Caco-2 (cell line): ENCODE measurements around the gene MINDY1. TPM values are rescaled to one million over a fixed set of nuclear protein-coding genes. Genes with fewer than 3 reads are reported as not detected.

Source experiments
- BruUV-seq: library from RNA; stranded (reverse); fragments of 400-500 nt; replicated peaks from 2 replicates; lab custom pipeline; 2021; lab: Mats Ljungman, UMichigan
- CTCF ChIA-PET: fragments of 300-600 bp; sonication (Branson Sonifier 250); formaldehyde crosslinking; loops from one replicate; lab custom pipeline; 2022; ENCODE audit warnings: antibody characterized with exemption; lab: Charles Lee
- POLR2A ChIA-PET: fragments of 300-600 bp; sonication (Branson Sonifier 250); formaldehyde crosslinking; loops from one replicate; lab custom pipeline; 2022; ENCODE audit warnings: antibody characterized with exemption; lab: Charles Lee
- DNase-seq, 2 experiments: peaks; one replicate each; pipeline versions ENCODE4 v3.0.0 to v3.0.0-alpha.2; 2020 to 2022
- H3K27me3 ChIP-seq: replicated peaks from 2 replicates; pipeline ENCODE4 v1.6.0; 2011; ENCODE audit warnings: low read length; ENCODE audit not compliant: control insufficient read depth, insufficient read depth
- H3K36me3 ChIP-seq: 2 replicates; pipeline ENCODE4 v1.5.1; 2011; ENCODE audit warnings: low read length; ENCODE audit not compliant: control insufficient read depth, insufficient read depth
- H3K4me1 ChIP-seq: fragments of 250-450 bp; sonication (Bioruptor Pico); 2 replicates; pipeline ENCODE4 v1.5.1; 2020; ENCODE audit warnings: mild to moderate bottlenecking
- H3K4me3 ChIP-seq: 2 replicates; pipeline ENCODE4 v1.5.1; 2011; ENCODE audit warnings: low read depth, mild to moderate bottlenecking, control low read depth, low read length
- H3K9me3 ChIP-seq: fragments of 250-450 bp; sonication (Bioruptor Pico); 2 replicates; pipeline ENCODE4 v1.5.1; 2020; ENCODE audit warnings: mild to moderate bottlenecking, moderate library complexity
- H3K27ac Mint-ChIP-seq: one replicate; pipeline ENCODE4 v1.8.0; 2022; ENCODE audit warnings: mixed read lengths; ENCODE audit not compliant: unreplicated experiment
- H3K27me3 Mint-ChIP-seq: one replicate; pipeline ENCODE4 v1.8.0; 2022; ENCODE audit warnings: mixed read lengths; ENCODE audit not compliant: insufficient read depth, unreplicated experiment
- H3K36me3 Mint-ChIP-seq: one replicate; pipeline ENCODE4 v1.8.0; 2022; ENCODE audit warnings: mild to moderate bottlenecking, mixed read lengths; ENCODE audit not compliant: insufficient read depth, unreplicated experiment
- H3K4me1 Mint-ChIP-seq: one replicate; pipeline ENCODE4 v1.8.0; 2022; ENCODE audit warnings: low read depth, mixed read lengths; ENCODE audit not compliant: unreplicated experiment
- H3K4me3 Mint-ChIP-seq: one replicate; pipeline ENCODE4 v1.8.0; 2022; ENCODE audit warnings: mild to moderate bottlenecking, moderate library complexity, mixed read lengths; ENCODE audit not compliant: unreplicated experiment
- H3K9me3 Mint-ChIP-seq: one replicate; pipeline ENCODE4 v1.8.0; 2022; ENCODE audit warnings: mixed read lengths; ENCODE audit not compliant: unreplicated experiment
- CTCF ChIP-seq, 2 experiments: fragments of 200-600 bp in 1 of 2; IDR thresholded peaks; 1 replicate in 1 of 2; 2 replicates in 1 of 2; pipeline versions ENCODE4 v1.5.1 to v1.8.0; 2011 to 2022; ENCODE audit warnings: antibody characterized with exemption in 1 of 2, control low read depth in 1 of 2, inconsistent platforms in 1 of 2, low read depth in 1 of 2, low read length in 1 of 2, mild to moderate bottlenecking in 1 of 2, moderate library complexity in 1 of 2; ENCODE audit not compliant: insufficient read depth in 1 of 2, severe bottlenecking in 1 of 2, unreplicated experiment in 1 of 2
- intact Hi-C: fragments of 100-400 bp; cut with micrococcal nuclease; formaldehyde crosslinking; loops from one replicate; pipeline ENCODE4 v1.10.0; 2022; ENCODE audit not compliant: unreplicated experiment
- total RNA-seq: library from RNA; stranded (reverse); gene quantifications from 2 replicates; pipeline ENCODE4 v1.2.3, GENCODE V29; 2022

MINDY1 gene
- total RNA-seq, 1 experiment from 2014 or later, result 15.6 TPM

GRCh38 chr1:151003180-151003579 lies 3.5 kb downstream of the MINDY1 start:
- Histone ChIP-seq H3K4me1 (peaks cover 21% of the 10 kb centered on the region), H3K27me3 (no peaks in the 10 kb centered on the region), H3K4me3 (no peak overlapping the region), H3K9me3 (no peaks in the 10 kb centered on the region), H3K36me3 (no peaks in the 10 kb centered on the region; the same call in 1 of the 2 replicates)
- Mint-ChIP-seq H3K27me3 (no peaks in the 10 kb centered on the region), H3K36me3 (peaks cover 11% of the 10 kb centered on the region), H3K4me1 (peaks cover 32% of the 10 kb centered on the region), H3K4me3 (no peak overlapping the region), H3K27ac (peak overlapping the region; percentile 75), H3K9me3 (no peaks in the 10 kb centered on the region)
- TF ChIP-seq CTCF (IDR thresholded peaks at IDR 0.05; ENCODE audit: insufficient read depth in 1 of 2, low read depth in 1 of 2, low read length in 1 of 2, severe bottlenecking in 1 of 2, unreplicated experiment in 1 of 2), result no peak
- ChIA-PET CTCF (interaction anchor here (1.0 kb wide), 1 partner anchor 10 kb away, joined by 3 read pairs; no protein-coding TSS in a partner anchor), POLR2A (interaction anchor here (1.7 kb wide), 1 partner anchor 22 kb away, joined by 6 read pairs; the partner anchor contains the start of gene ANXA9)
- no TSS peak for BruUV-seq
- intact Hi-C loops, result loop anchor here (10.0 kb wide), 1 partner anchor 438 kb away; no protein-coding TSS in a partner anchor
- DNase-seq, result no peak

GRCh38 chr1:151002611-151003010 lies 4.1 kb downstream of the MINDY1 start:
- Mint-ChIP-seq H3K4me1 (peaks cover 28% of the 10 kb centered on the region), H3K27me3 (no peaks in the 10 kb centered on the region), H3K4me3 (peak overlapping the region; percentile 35), H3K36me3 (peaks cover 11% of the 10 kb centered on the region), H3K27ac (peak overlapping the region; percentile 75), H3K9me3 (no peaks in the 10 kb centered on the region)
- no peaks in the 10 kb centered on the region for H3K27me3 ChIP-seq
- H3K9me3 ChIP-seq, result no peaks in the 10 kb centered on the region
- H3K4me1 ChIP-seq, result peaks cover 17% of the 10 kb centered on the region
- ChIA-PET CTCF (interaction anchor here (1.0 kb wide), 1 partner anchor 10 kb away, joined by 3 read pairs; no protein-coding TSS in a partner anchor), POLR2A (interaction anchor here (1.7 kb wide), 1 partner anchor 21 kb away, joined by 6 read pairs; the partner anchor contains the start of gene ANXA9)
- TF ChIP-seq CTCF (IDR thresholded peaks at IDR 0.05; ENCODE audit: insufficient read depth in 1 of 2, low read depth in 1 of 2, low read length in 1 of 2, severe bottlenecking in 1 of 2, unreplicated experiment in 1 of 2), result no peak
- intact Hi-C loops, result loop anchor here (10.0 kb wide), 1 partner anchor 438 kb away; no protein-coding TSS in a partner anchor
- no peak overlapping the region for H3K4me3 ChIP-seq
- H3K36me3 ChIP-seq, result no peaks in the 10 kb centered on the region; the same call in 1 of the 2 replicates
- no TSS peak for BruUV-seq
- no peak for DNase-seq

- intact Hi-C loops, result loop anchor here (10.0 kb wide), 1 partner anchor 437 kb away; no protein-coding TSS in a partner anchor
- no peak overlapping the region for H3K27ac Mint-ChIP-seq
- no peaks in the 10 kb centered on the region for H3K27me3 ChIP-seq
- H3K36me3 ChIP-seq, result peaks cover 2% of the 10 kb centered on the region
- H3K27me3 Mint-ChIP-seq, result no peaks in the 10 kb centered on the region
- no peak overlapping the region for H3K4me3 Mint-ChIP-seq
- TF ChIP-seq CTCF (IDR thresholded peaks at IDR 0.05; ENCODE audit: insufficient read depth in 1 of 2, low read depth in 1 of 2, low read length in 1 of 2, severe bottlenecking in 1 of 2, unreplicated experiment in 1 of 2), result no peak
- no peak overlapping the region for H3K4me3 ChIP-seq
- ChIA-PET POLR2A (interaction anchor here (1.7 kb wide), 1 partner anchor 21 kb away, joined by 6 read pairs; the partner anchor contains the start of gene ANXA9), CTCF (interaction anchor here (1.0 kb wide), 1 partner anchor 11 kb away, joined by 3 read pairs; no protein-coding TSS in a partner anchor)
- no peaks in the 10 kb centered on the region for H3K9me3 ChIP-seq
- H3K4me1 Mint-ChIP-seq, result peaks cover 22% of the 10 kb centered on the region
- H3K36me3 Mint-ChIP-seq, result peaks cover 11% of the 10 kb centered on the region
- no TSS peak for BruUV-seq
- peaks cover 11% of the 10 kb centered on the region for H3K4me1 ChIP-seq
- DNase-seq, result no peak
- H3K9me3 Mint-ChIP-seq, result no peaks in the 10 kb centered on the region
Measured at GRCh38 chr1:151002051-151002450, 4.7 kb downstream of the MINDY1 start.
